Measurements from ENCODE around the gene TRMT5. TPM values are rescaled to one million over a fixed set of nuclear protein-coding genes. Genes with fewer than 3 reads are reported as not detected.

The TRMT5 gene
- total RNA-seq, 1 donor from 2014 or later = 15.0 TPM

- Mint-ChIP-seq H3K27ac (no peak overlapping the region), H3K4me1 (peaks cover 6% of the 10 kb centered on the region), H3K9me3 (peaks cover 9% of the 10 kb centered on the region), H3K4me3 (no peak overlapping the region), H3K36me3 (peaks cover 14% of the 10 kb centered on the region), H3K27me3 (ENCODE audit: low read depth) (no peaks in the 10 kb centered on the region)
- TF ChIP-seq CTCF (IDR thresholded peaks at IDR 0.05; ENCODE audit: unreplicated experiment) = no peak
- no peak for DNase-seq (ENCODE audit: low spot score in 2 of 2, unreplicated experiment in 2 of 2)
Observed at GRCh38 chr14:60964904-60965303, 16.0 kb downstream of the TRMT5 start.

GRCh38 chr14:60963761-60964160, 17.1 kb downstream of the TRMT5 start:
- H3K9me3 Mint-ChIP-seq = peaks cover 15% of the 10 kb centered on the region
- peaks cover 6% of the 10 kb centered on the region for H3K4me1 Mint-ChIP-seq
- DNase-seq (ENCODE audit: low spot score in 2 of 2, unreplicated experiment in 2 of 2) = no peak
- peaks cover 23% of the 10 kb centered on the region for H3K36me3 Mint-ChIP-seq
- H3K4me3 Mint-ChIP-seq = no peak overlapping the region
- no peak overlapping the region for H3K27ac Mint-ChIP-seq
- no peak for TF ChIP-seq CTCF (IDR thresholded peaks at IDR 0.05; ENCODE audit: unreplicated experiment)
- H3K27me3 Mint-ChIP-seq (ENCODE audit: low read depth) = no peaks in the 10 kb centered on the region

GRCh38 chr14:60958146-60958545, 22.7 kb downstream of the TRMT5 start:
- no peaks in the 10 kb centered on the region for H3K4me1 Mint-ChIP-seq

GRCh38 chr14:60956632-60957031, 24.2 kb downstream of the TRMT5 start:
- H3K27me3 Mint-ChIP-seq (ENCODE audit: low read depth) = no peaks in the 10 kb centered on the region
- H3K4me3 Mint-ChIP-seq = no peak overlapping the region
- no peak for TF ChIP-seq CTCF (IDR thresholded peaks at IDR 0.05; ENCODE audit: unreplicated experiment)
- no peak for DNase-seq (ENCODE audit: low spot score in 2 of 2, unreplicated experiment in 2 of 2)
- no peak overlapping the region for H3K27ac Mint-ChIP-seq
- peaks cover 61% of the 10 kb centered on the region for H3K36me3 Mint-ChIP-seq
- no peaks in the 10 kb centered on the region for H3K4me1 Mint-ChIP-seq
- H3K9me3 Mint-ChIP-seq = peaks cover 39% of the 10 kb centered on the region

More at GRCh38 chr14:60958146-60958545, 22.7 kb downstream of the TRMT5 start:
- no peak for TF ChIP-seq CTCF (IDR thresholded peaks at IDR 0.05; ENCODE audit: unreplicated experiment)
- peaks cover 39% of the 10 kb centered on the region for H3K9me3 Mint-ChIP-seq
- peaks cover 63% of the 10 kb centered on the region for H3K36me3 Mint-ChIP-seq
- no peak overlapping the region for H3K4me3 Mint-ChIP-seq
- no peaks in the 10 kb centered on the region for H3K27me3 Mint-ChIP-seq (ENCODE audit: low read depth)
- H3K27ac Mint-ChIP-seq = no peak overlapping the region
- DNase-seq (ENCODE audit: low spot score in 2 of 2, unreplicated experiment in 2 of 2) = no peak

GRCh38 chr14:60956202-60956601, 24.7 kb downstream of the TRMT5 start:
- H3K4me3 Mint-ChIP-seq = no peak overlapping the region
- no peak overlapping the region for H3K27ac Mint-ChIP-seq
- TF ChIP-seq CTCF (IDR thresholded peaks at IDR 0.05; ENCODE audit: unreplicated experiment) = no peak
- H3K4me1 Mint-ChIP-seq = no peaks in the 10 kb centered on the region
- H3K9me3 Mint-ChIP-seq = peaks cover 39% of the 10 kb centered on the region
- no peaks in the 10 kb centered on the region for H3K27me3 Mint-ChIP-seq (ENCODE audit: low read depth)
- peaks cover 60% of the 10 kb centered on the region for H3K36me3 Mint-ChIP-seq
- DNase-seq (ENCODE audit: low spot score in 2 of 2, unreplicated experiment in 2 of 2) = no peak
